Measurements from ENCODE around the gene MYOM3.

- TF ChIP-seq POLR2A (IDR thresholded peaks at IDR 0.05; ENCODE audit: low read length), result no peak
- no peak for TF ChIP-seq EP300 (IDR thresholded peaks at IDR 0.05)
- no peak for TF ChIP-seq CTCF (IDR thresholded peaks at IDR 0.05)
- TF ChIP-seq ZNF302 (CRISPR knock-in tag; IDR thresholded peaks at IDR 0.05), result no peak
- no peak for TF ChIP-seq JUN (IDR thresholded peaks at IDR 0.05)
- TF ChIP-seq NFE2L2 (conservative IDR thresholded peaks at IDR 0.05; ENCODE audit: low read length), result no peak
- TF ChIP-seq CEBPB (IDR thresholded peaks at IDR 0.05), result no peak
- no peak for TF ChIP-seq POLR2AphosphoS2 (conservative IDR thresholded peaks at IDR 0.05; ENCODE audit: low read length)
- TF ChIP-seq E2F6 (IDR thresholded peaks at IDR 0.05; ENCODE audit: borderline replicate concordance, low read depth), result no peak
- TF ChIP-seq CHD2 (IDR thresholded peaks at IDR 0.05; ENCODE audit: low read length, partially characterized antibody), result no peak
- no peak for TF ChIP-seq REST (IDR thresholded peaks at IDR 0.05)
- TF ChIP-seq MAX (IDR thresholded peaks at IDR 0.05), result no peak
- no peak for TF ChIP-seq ESRRA (IDR thresholded peaks at IDR 0.05; ENCODE audit: borderline replicate concordance, low read length)
- TF ChIP-seq RAD21 (conservative IDR thresholded peaks at IDR 0.05 in 1 of 2, IDR thresholded peaks at IDR 0.05 in 1 of 2), result no peak
Observed at GRCh38 chr1:24100945-24101737, 10.8 kb downstream of the MYOM3 start.

Data from A549 (cell line).